SK-N-SH (cell line): ENCODE measurements around the gene AHNAK. TPM values are rescaled to one million over a fixed set of nuclear protein-coding genes. Genes with fewer than 3 reads are reported as not detected.

Experiments used
- CTCF ChIA-PET: fragments of 300-600, 350-600 bp; formaldehyde crosslinking; extraction: SDS; loops from one replicate; lab custom pipeline; 2021; lab: Yijun Ruan, JAX
- POLR2A ChIA-PET: fragments of 350-600 bp; sonication (Branson Sonifier 250); formaldehyde crosslinking; extraction: SDS; loops from one replicate; lab custom pipeline; 2020; ENCODE audit warnings: antibody characterized with exemption, inconsistent platforms; lab: Yijun Ruan, JAX
- DNase-seq: peaks from one replicate; pipeline ENCODE4 v3.0.0; 2012
- H2AFZ ChIP-seq: fragments of 200-600 bp; sonication (generic); 2 replicates; pipeline ENCODE4 v1.8.1; 2016; ENCODE audit warnings: antibody characterized with exemption, mild to moderate bottlenecking, low read depth
- H3F3A ChIP-seq: fragments of 200-600 bp; sonication (generic); replicated peaks from 2 replicates; pipeline ENCODE3; 2016; ENCODE audit warnings: antibody characterized with exemption, mild to moderate bottlenecking; ENCODE audit not compliant: insufficient read depth
- H3K27ac ChIP-seq, 2 experiments: fragments of 200-500 bp in 1 of 2; fragments of 200-600 bp in 1 of 2; sonication (Bioruptor generic) in 1 of 2; sonication (generic), shearing (Covaris generic) in 1 of 2; 2 replicates each; pipeline versions ENCODE4 v1.5.1 to v1.6.1; 2014 to 2016; ENCODE audit warnings: low read depth in 2 of 2, inconsistent platforms in 1 of 2, low read length in 1 of 2, mild to moderate bottlenecking in 1 of 2, mixed read lengths in 1 of 2
- H3K27me3 ChIP-seq: fragments of 200-600 bp; sonication (generic), shearing (Covaris generic); 2 replicates; pipeline ENCODE4 v1.6.1; 2016; ENCODE audit warnings: mixed run types; ENCODE audit not compliant: insufficient read depth
- H3K36me3 ChIP-seq, 2 experiments: fragments of 200-500 bp in 1 of 2; fragments of 200-600 bp in 1 of 2; sonication (Bioruptor generic) in 1 of 2; sonication (generic) in 1 of 2; replicated peaks in 1 of 2; 2 replicates each; pipeline versions ENCODE3 to v1.5.1; 2014 to 2016; ENCODE audit warnings: low read length in 1 of 2, mild to moderate bottlenecking in 1 of 2; ENCODE audit not compliant: insufficient read depth in 2 of 2, control insufficient read depth in 1 of 2
- H3K4me1 ChIP-seq, 2 experiments: fragments of 200-500 bp in 1 of 2; fragments of 200-600 bp in 1 of 2; sonication (Bioruptor generic) in 1 of 2; sonication (generic), shearing (Covaris generic) in 1 of 2; 2 replicates each; pipeline versions ENCODE4 v1.5.1 to v1.6.1; 2014 to 2016; ENCODE audit warnings: low read depth in 1 of 2, low read length in 1 of 2, mixed run types in 1 of 2; ENCODE audit not compliant: insufficient read depth in 2 of 2, control insufficient read depth in 1 of 2
- H3K4me2 ChIP-seq: fragments of 200-600 bp; sonication (generic), shearing (Covaris generic); 2 replicates; pipeline ENCODE4 v1.6.1; 2017; ENCODE audit warnings: mixed run types
- H3K4me3 ChIP-seq, 2 experiments: fragments of 200-500 bp in 1 of 2; fragments of 200-600 bp in 1 of 2; sonication (Bioruptor generic) in 1 of 2; sonication (generic), shearing (Covaris generic) in 1 of 2; 2 replicates each; pipeline versions ENCODE4 v1.5.1 to v1.8.1; 2014 to 2016; ENCODE audit warnings: low read depth in 2 of 2, inconsistent platforms in 1 of 2, low read length in 1 of 2, mild to moderate bottlenecking in 1 of 2, mixed read lengths in 1 of 2, moderate library complexity in 1 of 2
- H3K79me2 ChIP-seq: fragments of 200-600 bp; sonication (generic); 2 replicates; pipeline ENCODE4 v1.8.1; 2017; ENCODE audit warnings: mild to moderate bottlenecking; ENCODE audit not compliant: insufficient read depth
- H3K9ac ChIP-seq: fragments of 200-600 bp; sonication (generic); 2 replicates; pipeline ENCODE4 v1.6.1; 2017; ENCODE audit warnings: mixed run types
- H3K9me2 ChIP-seq: fragments of 200-600 bp; sonication (generic); 2 replicates; pipeline ENCODE4 v1.6.1; 2017; ENCODE audit warnings: mixed run types
- H3K9me3 ChIP-seq: fragments of 200-600 bp; sonication (generic); 2 replicates; pipeline ENCODE4 v1.6.1; 2017; ENCODE audit warnings: mixed run types, mild to moderate bottlenecking, moderate library complexity
- H4K20me1 ChIP-seq: fragments of 200-600 bp; sonication (generic); 2 replicates; pipeline ENCODE4 v1.6.1; 2017; ENCODE audit warnings: mild to moderate bottlenecking, mixed run types; ENCODE audit not compliant: insufficient read depth
- CHD2 ChIP-seq: fragments of 150-350 bp; IDR thresholded peaks from 2 replicates; pipeline ENCODE4 v1.6.1; 2018; ENCODE audit warnings: low read length; ENCODE audit not compliant: partially characterized antibody
- CTCF ChIP-seq: fragments of 200-600 bp; sonication (generic); IDR thresholded peaks from 2 replicates; pipeline ENCODE4 v1.6.1; 2017; ENCODE audit warnings: antibody characterized with exemption, mild to moderate bottlenecking, moderate library complexity
- ELF1 ChIP-seq: IDR thresholded peaks from 2 replicates; pipeline ENCODE4 v1.4.0; 2012
- EP300 ChIP-seq, 2 experiments: IDR thresholded peaks; 2 replicates each; pipeline versions ENCODE4 v1.4.0 to v1.6.1; 2012; ENCODE audit warnings: borderline replicate concordance in 1 of 2, low read depth in 1 of 2, low read length in 1 of 2
- EZH2phosphoT487 ChIP-seq: fragments of 200-600 bp; sonication (generic); IDR thresholded peaks from 2 replicates; pipeline ENCODE4 v1.6.1; 2017; ENCODE audit warnings: low read depth, mixed run types, mild to moderate bottlenecking, antibody characterized with exemption, moderate library complexity, borderline replicate concordance
- FOSL2 ChIP-seq: IDR thresholded peaks from 2 replicates; pipeline ENCODE4 v1.4.0; 2012; ENCODE audit warnings: low read depth, mild to moderate bottlenecking, moderate library complexity, borderline replicate concordance
- FOXJ3 ChIP-seq: sonication (generic); formaldehyde crosslinking; IDR thresholded peaks from 2 replicates; pipeline ENCODE4 v1.5.1; 2020; ENCODE audit warnings: mild to moderate bottlenecking, missing genetic modification reagents
- GABPA ChIP-seq: IDR thresholded peaks from 2 replicates; pipeline ENCODE4 v1.4.0; 2012; ENCODE audit warnings: low read depth, mild to moderate bottlenecking
- IRF3 ChIP-seq: fragments of 150-350 bp; IDR thresholded peaks from 2 replicates; pipeline ENCODE4 v1.6.1; 2016; ENCODE audit warnings: mild to moderate bottlenecking, low read depth, low read length
- JUND ChIP-seq: IDR thresholded peaks from 2 replicates; pipeline ENCODE4 v1.4.0; 2012
- MAX ChIP-seq: IDR thresholded peaks from 2 replicates; pipeline ENCODE4 v1.4.0; 2012; ENCODE audit warnings: low read depth
- MEF2A ChIP-seq: IDR thresholded peaks from 2 replicates; pipeline ENCODE4 v1.4.0; 2012; ENCODE audit warnings: low read depth, borderline replicate concordance
- POLR2AphosphoS5 ChIP-seq: IDR thresholded peaks from 2 replicates; pipeline ENCODE4 v1.6.1; 2012; ENCODE audit warnings: low read depth, low read length
- REST ChIP-seq: IDR thresholded peaks from 2 replicates; pipeline ENCODE4 v1.6.1; 2012; ENCODE audit warnings: mild to moderate bottlenecking, low read depth, low read length, moderate library complexity
- SIN3A ChIP-seq: IDR thresholded peaks from 2 replicates; pipeline ENCODE4 v1.6.1; 2012; ENCODE audit warnings: low read depth, mild to moderate bottlenecking, low read length, moderate library complexity, borderline replicate concordance
- TCF12 ChIP-seq: IDR thresholded peaks from 2 replicates; pipeline ENCODE4 v1.4.0; 2012
- TEAD4 ChIP-seq: IDR thresholded peaks from 2 replicates; pipeline ENCODE4 v1.4.0; 2012; ENCODE audit warnings: mild to moderate bottlenecking, borderline replicate concordance; ENCODE audit not compliant: insufficient read depth
- USF1 ChIP-seq: IDR thresholded peaks from 2 replicates; pipeline ENCODE4 v1.4.0; 2012; ENCODE audit warnings: low read depth, borderline replicate concordance
- YY1 ChIP-seq: IDR thresholded peaks from 2 replicates; pipeline ENCODE4 v1.4.0; 2012; ENCODE audit warnings: low read depth, mild to moderate bottlenecking
- WGBS: methylation state at CpG from one replicate; pipeline ENCODE4 v1.1.6; 2017; ENCODE audit warnings: low lambda C conversion rate; 5-methylcytosine and 5-hydroxymethylcytosine counted together
- polyA plus RNA-seq, 3 experiments: library from polyadenylated mRNA; depleted of rRNA; stranded (reverse); fragments of >200 nt; gene quantifications; 2 replicates each; pipeline ENCODE4 v1.2.3, GENCODE V29; 2012

AHNAK gene
- polyA plus RNA-seq, 1 of the 3 experiments (the other 2 are of a cell fraction), result 57.8 TPM

GRCh38 chr11:62513626-62514025 is 33.0 kb downstream of the AHNAK start:
- Histone ChIP-seq H3K27ac (no peak overlapping the region), H3K4me2 (no peak overlapping the region), H4K20me1 (peaks cover 60% of the 10 kb centered on the region), H3K79me2 (peaks cover 10% of the 10 kb centered on the region; the same call in 1 of the 2 replicates), H3K4me3 (no peak overlapping the region), H3K4me1 (peaks cover 2 to 4% of the 10 kb centered on the region in 2 experiments; a peak in 2 of 4 replicates), H2AFZ (no peak overlapping the region), H3K9me3 (no peaks in the 10 kb centered on the region), H3K9me2 (no peaks in the 10 kb centered on the region), H3K27me3 (no peaks in the 10 kb centered on the region), H3K9ac (no peak overlapping the region), H3K36me3 (peaks cover 24 to 32% of the 10 kb centered on the region in 2 experiments), H3F3A (peaks cover 35% of the 10 kb centered on the region)
- ChIA-PET CTCF (no interaction called here), POLR2A (no interaction called here)
- DNase-seq, result no peak
- TF ChIP-seq ELF1, result no peak
- TF ChIP-seq CHD2, result no peak
- no peak for TF ChIP-seq GABPA
- TF ChIP-seq JUND, result no peak
- no peak for TF ChIP-seq EZH2phosphoT487
- no peak for TF ChIP-seq EP300 (IDR thresholded peaks at IDR 0.05; ENCODE audit: borderline replicate concordance in 1 of 2, low read depth in 1 of 2, low read length in 1 of 2)
- no peak for TF ChIP-seq POLR2AphosphoS5
- no peak for TF ChIP-seq MEF2A
- TF ChIP-seq SIN3A, result no peak
- no peak for TF ChIP-seq TCF12
- no peak for TF ChIP-seq MAX
- TF ChIP-seq FOSL2, result no peak
- no peak for TF ChIP-seq IRF3
- no peak for TF ChIP-seq FOXJ3 (CRISPR knock-in tag)
- no peak for TF ChIP-seq USF1
- no peak for TF ChIP-seq YY1
- TF ChIP-seq CTCF, result no peak
- TF ChIP-seq TEAD4, result no peak
- no peak for TF ChIP-seq REST
- 93% methylated on average over 10 of the region's 10 CpGs for WGBS
